ENCODE results near the gene WRAP73.
A peak's percentile ranks its signal among the peaks of the same experiment; 100 is the strongest.
"Not testable (repeated sequence)": the region's sequence is repeated elsewhere in the genome, so short reads cannot be mapped to it uniquely, and the experiment has no call there.

WRAP73 gene

DNA sequence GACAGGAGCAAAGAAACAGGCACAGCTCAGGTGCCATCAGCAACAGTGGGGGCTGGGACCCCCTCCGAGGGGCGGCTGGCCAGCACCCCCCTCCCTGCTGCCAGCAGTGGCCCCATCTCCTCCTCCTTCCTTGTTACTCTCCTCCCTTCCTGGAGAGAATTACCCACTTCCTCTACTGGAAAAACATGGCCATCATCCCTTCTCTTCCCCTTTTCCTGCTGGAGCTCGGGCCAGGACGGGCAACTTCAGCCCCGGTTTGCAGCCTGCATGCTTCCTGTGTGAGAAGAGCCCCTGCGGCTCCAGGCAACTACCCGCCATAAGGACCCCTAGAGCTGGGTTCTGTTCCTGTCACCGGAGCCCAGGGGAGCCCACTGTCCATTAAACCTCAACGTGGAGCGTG lies 56.2 kb downstream of the WRAP73 start:
- no peak for DNase-seq

DNA sequence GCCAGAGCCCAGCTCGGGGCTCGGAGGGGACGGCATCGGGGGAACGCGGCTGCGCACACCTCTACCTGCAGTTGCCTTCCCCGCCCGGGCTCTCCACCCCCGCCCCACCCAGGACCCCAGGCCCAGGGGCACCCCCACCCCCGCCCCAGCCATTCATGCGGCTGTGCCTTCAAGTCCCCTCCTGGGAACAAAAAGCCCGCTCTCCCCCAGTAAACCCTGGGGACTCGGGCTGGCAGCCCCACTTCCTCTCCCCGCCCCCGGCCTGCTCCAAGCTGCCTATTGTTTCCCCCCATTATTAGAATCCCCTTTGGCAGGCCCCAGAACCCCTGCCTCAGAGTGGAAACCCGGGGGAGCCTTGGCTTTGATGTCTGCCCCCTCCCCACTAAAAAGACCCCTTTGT lies 56.6 kb downstream of the WRAP73 start:
- no peak for DNase-seq

DNA sequence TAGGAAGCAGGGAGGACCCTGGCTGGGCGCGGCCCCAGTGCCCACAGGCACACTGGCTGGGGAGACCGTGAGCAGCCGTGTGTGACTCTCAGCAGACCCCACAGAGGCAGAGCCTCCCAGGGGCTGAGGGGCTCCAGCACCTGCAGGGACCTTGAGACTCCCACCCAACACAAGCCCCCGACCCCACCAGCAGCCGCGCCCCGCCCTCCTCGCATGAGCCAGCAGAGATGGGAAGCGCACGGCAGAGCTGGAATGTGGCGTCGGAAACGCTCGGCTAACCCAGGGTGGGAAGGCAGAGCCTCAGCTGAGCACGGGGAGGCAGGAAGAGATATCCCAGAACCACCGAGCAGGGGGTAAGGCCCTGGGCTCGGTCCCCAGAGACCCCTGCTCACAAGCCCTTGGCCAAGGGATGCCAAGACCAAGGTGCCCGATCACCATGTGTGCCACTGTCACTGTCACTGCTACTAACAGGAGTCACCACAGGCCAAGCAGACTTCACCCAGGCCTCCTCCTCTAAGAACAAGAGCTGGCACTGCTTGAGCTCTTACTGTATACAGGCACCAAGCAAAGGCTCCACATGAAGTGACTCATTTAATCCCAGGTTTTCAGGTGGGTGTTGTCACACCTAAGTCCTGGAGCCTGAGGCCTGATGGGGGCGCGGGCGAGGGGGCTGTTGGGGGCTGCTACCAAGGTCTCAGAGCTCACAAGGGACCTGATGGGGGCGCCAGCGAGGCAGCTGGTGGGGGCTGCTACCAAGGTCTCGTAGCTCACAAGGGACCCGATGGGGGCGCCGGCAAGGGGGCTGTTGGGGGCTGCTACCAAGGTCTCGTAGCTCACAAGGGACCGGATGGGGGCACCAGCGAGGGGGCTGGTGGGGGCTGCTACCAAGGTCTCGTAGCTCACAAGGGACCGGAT lies 58.7 kb downstream of the WRAP73 start:
- DNase-seq: no peak

DNA sequence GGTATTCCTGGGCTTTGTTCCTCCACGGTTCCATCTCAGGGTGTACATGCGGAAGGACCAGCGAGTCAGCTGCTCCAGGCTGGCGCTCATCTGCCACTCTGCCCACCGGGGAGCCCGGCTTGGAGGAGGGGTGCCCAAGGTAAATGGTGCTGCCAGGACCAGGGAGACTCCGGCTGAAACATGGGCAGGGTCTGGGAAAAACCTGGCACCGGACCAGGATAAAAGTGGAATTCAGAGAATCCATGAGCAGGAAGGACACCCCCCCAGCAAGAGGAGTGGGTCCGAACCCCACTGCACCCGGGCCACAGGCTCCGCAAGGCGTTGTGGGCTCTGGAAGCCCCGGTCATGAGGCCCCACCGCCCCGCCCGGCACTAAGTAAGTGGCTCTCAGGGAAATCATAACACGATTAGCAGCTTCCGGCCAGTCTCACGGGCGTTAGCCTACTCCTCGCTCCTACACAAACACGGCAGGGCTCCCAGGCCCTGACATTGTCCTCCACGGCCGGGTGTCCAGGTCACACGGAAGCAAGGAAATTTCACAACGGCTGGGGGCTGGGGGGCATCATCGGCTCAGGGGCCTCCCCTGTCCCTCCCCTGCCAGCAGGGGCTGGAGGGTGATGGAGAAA lies 59.7 kb downstream of the WRAP73 start:
- DNase-seq: no peak

DNA sequence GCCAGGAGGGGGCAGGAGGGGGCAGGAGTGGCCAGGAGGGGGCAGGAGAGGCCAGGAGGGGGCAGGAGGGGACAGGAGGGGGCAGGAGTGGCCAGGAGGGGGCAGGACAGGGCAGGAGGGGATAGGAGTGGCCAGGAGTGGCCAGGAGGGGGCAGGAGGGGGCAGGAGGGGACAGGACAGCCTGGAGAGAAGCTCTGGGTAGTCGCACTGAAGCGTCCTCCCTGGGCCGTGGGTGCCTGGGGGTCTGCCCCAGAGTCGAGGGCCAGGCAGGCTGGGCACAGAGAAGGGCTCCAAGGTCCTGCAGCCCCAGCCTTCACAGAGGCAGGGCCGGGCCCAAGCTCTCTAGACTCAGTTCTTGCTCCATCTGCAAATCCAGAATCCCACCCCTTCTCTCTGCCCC lies 61.5 kb downstream of the WRAP73 start:
- DNase-seq: no peak

DNA sequence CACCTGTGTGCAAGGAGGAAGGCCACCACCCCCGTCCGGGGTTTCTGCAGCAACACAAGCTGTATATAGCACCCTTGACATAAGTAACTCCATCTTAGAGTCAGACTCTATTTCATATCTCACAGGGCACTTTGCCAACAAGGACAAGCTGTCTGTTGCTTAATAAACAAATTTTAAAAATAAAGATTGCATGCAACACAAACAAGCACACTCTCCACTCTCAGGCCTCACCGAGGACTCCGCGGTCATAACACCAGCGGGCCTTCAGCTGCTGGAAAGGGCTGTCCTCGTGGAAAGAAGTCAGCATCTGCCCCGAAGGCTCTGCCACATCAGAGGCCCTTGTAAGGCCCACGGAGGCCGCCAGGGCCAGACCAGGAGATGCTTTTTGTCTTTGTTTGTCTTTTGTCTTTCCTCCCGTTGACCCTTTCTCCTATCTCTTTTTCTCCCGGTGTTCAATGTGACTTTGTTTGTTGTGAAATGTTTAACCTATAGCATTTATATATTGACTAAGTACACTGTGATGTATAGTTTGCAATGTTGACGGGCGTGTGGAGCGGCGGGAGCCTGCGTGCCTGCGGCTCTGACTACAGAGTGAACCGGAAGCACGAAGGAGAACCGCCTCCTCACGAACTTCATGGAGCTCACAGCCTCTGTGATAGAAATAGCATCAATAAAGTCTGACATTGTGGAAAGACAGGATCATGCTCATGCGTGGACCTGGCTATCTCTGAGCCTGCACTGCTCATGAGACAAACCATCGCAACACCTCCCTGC lies 62.7 kb downstream of the WRAP73 start:
- no peak for DNase-seq

DNA sequence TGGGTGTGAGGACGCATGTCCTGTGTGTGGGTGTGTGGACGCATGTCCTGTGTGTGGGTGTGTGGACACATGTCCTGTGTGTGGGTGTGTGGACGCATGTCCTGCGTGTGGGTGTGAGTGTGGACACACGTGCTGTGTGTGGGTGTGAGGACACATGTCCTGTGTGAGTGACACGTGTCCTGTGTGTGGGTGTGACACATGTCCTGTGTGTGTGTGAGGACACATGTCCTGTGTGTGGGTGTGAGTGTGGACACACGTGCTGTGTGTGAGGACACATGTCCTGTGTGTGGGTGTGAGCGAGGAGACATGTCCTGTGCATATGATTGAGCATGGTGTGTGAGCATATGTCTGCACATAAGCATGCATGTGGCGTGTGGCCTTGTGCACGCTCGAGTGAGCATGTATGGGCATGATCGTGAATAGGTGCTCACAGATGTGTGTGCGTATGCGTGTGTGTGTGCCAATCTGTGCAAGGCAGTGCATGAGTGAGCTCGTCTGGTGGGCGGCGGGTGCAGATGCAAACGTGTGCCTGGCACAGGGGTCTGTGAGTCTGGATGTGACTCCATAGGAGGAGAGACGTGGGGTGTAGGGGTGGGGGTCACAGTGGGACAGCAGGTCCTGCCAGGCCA lies 63.8 kb downstream of the WRAP73 start:
- no peak for DNase-seq

DNA sequence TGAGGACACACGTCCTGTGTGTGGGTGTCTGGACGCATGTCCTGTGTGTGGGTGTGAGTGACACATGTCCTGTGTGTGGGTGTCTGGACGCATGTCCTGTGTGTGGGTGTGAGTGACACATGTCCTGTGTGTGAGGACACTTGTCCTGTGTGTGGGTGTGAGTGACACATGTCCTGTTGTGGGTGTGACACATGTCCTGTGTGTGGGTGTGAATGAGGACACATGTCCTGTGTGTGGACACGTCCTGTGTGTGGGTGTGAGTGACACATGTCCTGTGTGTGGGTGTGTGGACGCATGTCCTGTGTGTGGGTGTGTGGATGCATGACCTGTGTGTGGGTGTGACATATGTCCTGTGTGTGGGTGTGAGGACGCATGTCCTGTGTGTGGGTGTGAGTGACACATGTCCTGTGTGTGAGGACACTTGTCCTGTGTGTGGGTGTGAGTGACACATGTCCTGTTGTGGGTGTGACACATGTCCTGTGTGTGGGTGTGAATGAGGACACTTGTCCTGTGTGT lies 64.5 kb downstream of the WRAP73 start:
- not testable (repeated sequence) for DNase-seq

DNA sequence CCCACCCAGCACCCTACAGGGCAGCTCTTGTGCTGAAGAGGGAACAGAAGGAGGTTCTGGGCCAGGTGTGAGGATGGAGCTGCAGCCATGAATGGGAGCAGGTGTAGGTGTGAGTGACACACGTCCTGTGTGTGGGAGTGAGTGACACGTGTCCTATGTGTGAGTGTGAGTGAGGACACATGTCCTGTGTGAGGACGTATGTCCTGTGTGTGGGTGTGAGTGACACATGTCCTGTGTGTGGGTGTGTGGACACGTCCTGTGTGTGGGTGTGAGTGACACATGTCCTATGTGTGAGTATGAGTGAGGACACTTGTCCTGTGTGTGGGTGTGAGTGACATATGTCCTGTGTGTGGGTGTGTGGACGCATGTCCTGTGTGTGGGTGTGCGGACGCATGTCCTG lies 65.0 kb downstream of the WRAP73 start:
- peak; percentile 3 to 70 for DNase-seq

DNA sequence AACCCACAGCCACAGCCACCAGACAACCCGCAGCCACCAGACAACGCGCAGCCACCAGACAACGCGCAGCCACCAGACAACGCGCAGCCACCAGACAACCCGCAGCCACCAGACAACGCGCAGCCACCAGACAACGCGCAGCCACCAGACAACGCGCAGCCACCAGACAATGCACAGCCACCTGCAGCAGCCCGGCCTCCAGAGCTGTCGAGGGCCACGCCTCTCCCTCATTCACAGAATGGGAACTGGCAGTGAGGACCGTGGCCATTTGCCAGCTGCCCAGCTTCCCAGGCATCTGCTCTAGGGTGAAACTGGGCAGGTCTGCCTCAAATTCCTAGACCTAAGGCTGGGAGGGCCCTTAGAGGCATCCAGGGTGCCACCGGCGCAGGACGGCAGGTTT lies 66.2 kb downstream of the WRAP73 start:
- not testable (repeated sequence) for DNase-seq

DNA sequence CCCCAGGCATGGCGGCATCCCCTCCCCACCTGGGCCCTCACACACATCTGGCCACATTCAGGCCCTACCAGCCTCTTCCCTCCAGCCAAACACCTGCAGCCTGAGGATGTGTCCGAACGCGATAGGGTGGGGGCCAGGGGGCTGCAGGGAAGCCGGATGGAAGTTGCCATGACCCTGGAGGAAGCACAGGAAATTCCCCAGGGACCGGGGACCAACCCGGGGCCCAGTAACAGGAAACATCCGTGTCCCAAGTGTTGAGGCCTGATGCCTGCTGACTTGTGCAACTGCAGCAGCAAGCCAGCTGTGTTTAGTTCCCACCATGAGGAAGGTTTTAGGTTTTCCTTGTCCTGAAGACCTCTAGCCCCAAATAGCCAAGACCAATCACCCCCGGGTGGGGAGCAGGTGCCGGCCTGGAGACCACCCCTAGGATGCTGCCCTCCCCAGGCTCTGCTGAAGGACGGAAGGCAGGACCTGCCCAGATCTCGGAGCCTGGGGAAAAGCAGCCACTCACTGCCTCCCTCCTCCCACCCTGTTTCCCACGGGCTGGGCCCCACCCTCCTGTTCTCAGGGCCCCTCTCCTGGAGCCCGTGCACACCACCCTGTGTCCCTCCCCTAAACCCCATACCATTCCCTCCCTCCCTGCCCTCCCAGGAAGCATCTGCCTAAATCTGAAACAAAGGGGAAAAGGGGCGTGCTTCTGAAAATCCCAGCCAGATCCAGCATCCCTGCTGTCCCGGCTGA lies 68.4 kb downstream of the WRAP73 start:
- DNase-seq: no peak
